Activated naive CD8-positive, alpha-beta T cell treated with anti-CD3 and anti-CD28 coated beads, Interleukin-2, amount 50 U/mL, for 24 hours (primary cell): ENCODE results near the gene PDX1.

Experiments
- ATAC-seq: fragments of 150-1000 bp; cut with Tn5 transposase; one replicate; pipeline ENCODE4 v1.10.0; 2021
- DNase-seq: peaks from one replicate; pipeline ENCODE4 v3.0.0; 2021
- H3K27ac Mint-ChIP-seq: one replicate; pipeline ENCODE4 v1.8.0; 2021; ENCODE audit warnings: mild to moderate bottlenecking, mixed read lengths
- H3K27me3 Mint-ChIP-seq: one replicate; pipeline ENCODE4 v1.8.0; 2021; ENCODE audit warnings: mixed read lengths
- H3K36me3 Mint-ChIP-seq: one replicate; pipeline ENCODE4 v1.8.0; 2021; ENCODE audit warnings: low read depth, mixed read lengths
- H3K4me1 Mint-ChIP-seq: one replicate; pipeline ENCODE4 v1.8.0; 2021; ENCODE audit warnings: mixed read lengths
- H3K4me3 Mint-ChIP-seq: one replicate; pipeline ENCODE4 v1.8.0; 2021; ENCODE audit warnings: mild to moderate bottlenecking, moderate library complexity, mixed read lengths
- H3K9me3 Mint-ChIP-seq: one replicate; pipeline ENCODE4 v1.8.0; 2021; ENCODE audit warnings: mixed read lengths

PDX1 gene

DNA sequence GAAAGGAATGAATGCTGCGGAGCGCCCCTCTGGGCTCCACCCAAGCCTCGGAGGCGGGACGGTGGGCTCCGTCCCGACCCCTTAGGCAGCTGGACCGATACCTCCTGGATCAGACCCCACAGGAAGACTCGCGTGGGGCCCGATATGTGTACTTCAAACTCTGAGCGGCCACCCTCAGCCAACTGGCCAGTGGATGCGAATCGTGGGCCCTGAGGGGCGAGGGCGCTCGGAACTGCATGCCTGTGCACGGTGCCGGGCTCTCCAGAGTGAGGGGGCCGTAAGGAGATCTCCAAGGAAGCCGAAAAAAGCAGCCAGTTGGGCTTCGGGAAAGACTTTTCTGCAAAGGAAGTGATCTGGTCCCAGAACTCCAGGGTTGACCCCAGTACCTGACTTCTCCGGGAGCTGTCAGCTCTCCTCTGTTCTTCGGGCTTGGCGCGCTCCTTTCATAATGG lies 8.6 kb downstream of the PDX1 start:
- Mint-ChIP-seq H3K4me1 (peaks cover 21% of the 10 kb centered on the region), H3K9me3 (no peaks in the 10 kb centered on the region), H3K4me3 (no peak overlapping the region), H3K27me3 (peaks cover 82% of the 10 kb centered on the region), H3K27ac (no peak overlapping the region), H3K36me3 (peaks cover 2% of the 10 kb centered on the region)
- no peak for DNase-seq
- no peak for ATAC-seq

- ATAC-seq (no peak), DNase-seq (no peak)
- H3K27me3 Mint-ChIP-seq = peaks cover 81% of the 10 kb centered on the region
- H3K36me3 Mint-ChIP-seq = peaks cover 2% of the 10 kb centered on the region
- no peaks in the 10 kb centered on the region for H3K9me3 Mint-ChIP-seq
- peaks cover 19% of the 10 kb centered on the region for H3K4me1 Mint-ChIP-seq
- H3K4me3 Mint-ChIP-seq = no peak overlapping the region
- no peak overlapping the region for H3K27ac Mint-ChIP-seq
Observed at GRCh38 chr13:27928805-27929753, 9.3 kb downstream of the PDX1 start.

DNA sequence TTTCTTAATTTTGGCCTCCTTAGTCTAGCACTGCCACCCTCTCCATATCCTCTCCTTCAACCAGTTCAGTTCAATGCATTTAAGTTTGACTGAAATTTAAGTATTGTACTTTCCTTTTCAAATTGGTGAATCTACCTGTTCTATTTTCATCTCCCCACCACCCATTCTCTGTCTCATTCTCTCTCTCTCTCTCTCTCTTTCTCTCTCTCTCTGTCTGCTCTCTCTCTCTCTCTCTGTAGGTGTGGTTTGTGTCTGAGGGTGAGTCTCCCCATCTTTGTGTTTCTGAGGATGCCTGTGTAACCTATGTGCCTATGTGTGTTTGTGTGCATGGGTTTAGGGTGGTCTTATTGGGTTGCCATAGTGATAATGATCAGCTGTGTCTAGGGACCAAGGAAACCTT lies 10.1 kb downstream of the PDX1 start:
- Mint-ChIP-seq H3K9me3 (no peaks in the 10 kb centered on the region), H3K36me3 (peaks cover 2% of the 10 kb centered on the region), H3K27ac (no peak overlapping the region), H3K27me3 (peaks cover 77% of the 10 kb centered on the region), H3K4me1 (peaks cover 17% of the 10 kb centered on the region), H3K4me3 (no peak overlapping the region)
- DNase-seq (no peak), ATAC-seq (no peak)

- no peak for ATAC-seq
- Mint-ChIP-seq H3K4me1 (peaks cover 2% of the 10 kb centered on the region), H3K4me3 (no peak overlapping the region), H3K27ac (no peak overlapping the region), H3K9me3 (no peaks in the 10 kb centered on the region), H3K27me3 (peaks cover 45% of the 10 kb centered on the region), H3K36me3 (no peaks in the 10 kb centered on the region)
- no peak for DNase-seq
Observed at GRCh38 chr13:27933118-27933517, 13.3 kb downstream of the PDX1 start.

DNA sequence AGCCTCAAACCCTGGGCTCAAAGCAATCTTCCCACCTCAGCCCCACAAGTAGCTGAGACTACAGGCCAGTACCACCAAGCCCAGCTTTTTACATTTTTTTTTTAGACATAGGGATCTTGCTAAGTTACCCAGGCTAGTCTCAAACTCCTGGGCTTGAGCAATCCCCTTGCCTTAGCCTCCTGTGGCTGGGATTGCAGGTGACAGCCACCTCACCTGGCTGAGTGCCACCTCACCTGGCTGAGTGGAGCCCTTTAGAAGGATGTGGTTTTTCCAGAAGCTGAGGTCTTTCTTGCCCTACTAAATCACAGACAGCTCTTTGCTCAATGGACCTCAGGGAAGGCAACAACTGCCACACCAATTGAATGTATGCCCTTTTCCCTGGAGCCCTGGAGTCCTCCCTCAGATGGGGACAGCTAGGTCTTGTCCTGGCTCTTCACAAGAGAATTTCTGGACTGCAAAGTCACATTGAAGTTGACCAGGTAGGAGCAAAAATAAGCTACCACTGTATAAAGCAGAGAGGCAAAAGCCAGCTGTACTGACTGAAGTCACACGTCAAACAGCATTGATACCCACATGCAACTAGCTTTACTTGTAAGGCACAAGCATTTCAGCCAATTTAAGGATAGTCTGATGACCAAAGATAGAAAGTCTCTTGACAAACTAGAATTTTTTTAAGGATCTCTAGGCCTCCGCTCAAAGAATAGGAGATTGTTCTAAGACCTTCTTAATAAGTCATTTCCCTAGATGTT lies 14.0 kb downstream of the PDX1 start:
- DNase-seq (no peak), ATAC-seq (no peak)
- Mint-ChIP-seq H3K4me3 (no peak overlapping the region), H3K36me3 (no peaks in the 10 kb centered on the region), H3K9me3 (no peaks in the 10 kb centered on the region), H3K27ac (no peak overlapping the region), H3K4me1 (no peaks in the 10 kb centered on the region), H3K27me3 (peaks cover 38% of the 10 kb centered on the region)

DNA sequence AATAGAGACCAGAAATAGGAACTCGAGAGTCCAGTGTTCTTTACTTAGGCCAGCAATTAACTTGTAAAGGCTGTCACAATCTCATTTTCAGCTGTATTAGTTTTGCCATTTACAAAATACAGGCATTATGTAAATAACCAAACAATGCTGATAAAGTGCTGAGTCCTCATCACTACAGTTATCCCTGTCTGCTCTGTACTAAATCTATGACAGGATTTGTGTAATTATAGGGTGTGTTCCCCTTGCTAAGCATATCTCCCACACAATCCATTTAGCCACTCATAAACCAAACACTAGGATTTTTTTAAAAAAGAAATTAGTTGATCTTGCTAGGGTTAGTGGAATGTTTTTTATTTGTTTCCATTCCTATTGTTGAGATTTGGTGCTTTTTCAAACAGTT lies 23.2 kb downstream of the PDX1 start:
- Mint-ChIP-seq H3K27ac (no peak overlapping the region), H3K9me3 (peaks cover 9% of the 10 kb centered on the region), H3K4me3 (no peak overlapping the region), H3K36me3 (no peaks in the 10 kb centered on the region), H3K4me1 (no peaks in the 10 kb centered on the region), H3K27me3 (peaks cover 22% of the 10 kb centered on the region)
- ATAC-seq (no peak), DNase-seq (no peak)

- peaks cover 68% of the 10 kb centered on the region for H3K27me3 Mint-ChIP-seq
- DNase-seq (no peak), ATAC-seq (no peak)
- H3K4me1 Mint-ChIP-seq = peaks cover 17% of the 10 kb centered on the region
- peak overlapping the region; percentile 48 for H3K4me3 Mint-ChIP-seq
- no peak overlapping the region for H3K27ac Mint-ChIP-seq
- no peaks in the 10 kb centered on the region for H3K36me3 Mint-ChIP-seq
- H3K9me3 Mint-ChIP-seq = peaks cover 4% of the 10 kb centered on the region
Observed at GRCh38 chr13:27952876-27953675, 33.3 kb downstream of the PDX1 start.

GRCh38 chr13:27953676-27954405 lies 34.0 kb downstream of the PDX1 start:
- Mint-ChIP-seq H3K27ac (no peak overlapping the region), H3K27me3 (peaks cover 70% of the 10 kb centered on the region)
- DNase-seq = peak; percentile 82

DNA sequence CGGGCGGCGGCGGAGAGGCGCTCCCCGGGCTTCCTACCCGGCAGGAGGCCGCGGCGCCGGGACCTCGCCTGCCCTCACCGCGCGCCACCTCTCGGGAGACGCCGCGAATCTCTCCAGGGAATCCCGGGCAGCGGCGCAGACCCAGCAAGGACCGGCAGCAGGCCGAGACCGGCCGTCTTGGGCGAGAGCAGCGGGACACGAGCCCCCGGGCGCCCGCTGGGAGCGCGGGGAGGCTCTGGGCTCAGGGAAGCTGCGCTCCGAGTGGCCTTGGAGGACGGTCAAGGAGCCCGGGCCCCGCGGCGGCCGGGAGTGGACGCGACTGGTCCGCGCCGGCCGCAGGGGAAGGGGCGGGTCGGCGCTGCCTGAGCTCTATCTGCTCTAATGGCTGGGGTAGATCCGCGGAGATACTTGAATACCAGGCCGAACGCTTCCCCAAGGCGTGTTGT lies 34.6 kb downstream of the PDX1 start:
- peaks cover 17% of the 10 kb centered on the region for H3K4me1 Mint-ChIP-seq
- H3K27ac Mint-ChIP-seq = no peak overlapping the region
- no peaks in the 10 kb centered on the region for H3K36me3 Mint-ChIP-seq

More at GRCh38 chr13:27953676-27954405, 34.0 kb downstream of the PDX1 start:
- Mint-ChIP-seq H3K4me3 (peak overlapping the region; percentile 65), H3K9me3 (peaks cover 4% of the 10 kb centered on the region), H3K4me1 (peaks cover 17% of the 10 kb centered on the region), H3K36me3 (no peaks in the 10 kb centered on the region)
- ATAC-seq = peak; percentile 93

GRCh38 chr13:27955014-27955591 lies 35.3 kb downstream of the PDX1 start:
- Mint-ChIP-seq H3K27me3 (peaks cover 73% of the 10 kb centered on the region), H3K9me3 (peaks cover under 1% of the 10 kb centered on the region), H3K4me3 (no peak overlapping the region), H3K27ac (no peak overlapping the region), H3K36me3 (no peaks in the 10 kb centered on the region), H3K4me1 (peaks cover 18% of the 10 kb centered on the region)
- no peak for DNase-seq
- no peak for ATAC-seq

More for the DNA sequence above, 34.6 kb downstream of the PDX1 start:
- Mint-ChIP-seq H3K27me3 (peaks cover 71% of the 10 kb centered on the region), H3K9me3 (peaks cover 4% of the 10 kb centered on the region), H3K4me3 (peak overlapping the region; percentile 65)
- ATAC-seq (peak; percentile 31), DNase-seq (no peak)

DNA sequence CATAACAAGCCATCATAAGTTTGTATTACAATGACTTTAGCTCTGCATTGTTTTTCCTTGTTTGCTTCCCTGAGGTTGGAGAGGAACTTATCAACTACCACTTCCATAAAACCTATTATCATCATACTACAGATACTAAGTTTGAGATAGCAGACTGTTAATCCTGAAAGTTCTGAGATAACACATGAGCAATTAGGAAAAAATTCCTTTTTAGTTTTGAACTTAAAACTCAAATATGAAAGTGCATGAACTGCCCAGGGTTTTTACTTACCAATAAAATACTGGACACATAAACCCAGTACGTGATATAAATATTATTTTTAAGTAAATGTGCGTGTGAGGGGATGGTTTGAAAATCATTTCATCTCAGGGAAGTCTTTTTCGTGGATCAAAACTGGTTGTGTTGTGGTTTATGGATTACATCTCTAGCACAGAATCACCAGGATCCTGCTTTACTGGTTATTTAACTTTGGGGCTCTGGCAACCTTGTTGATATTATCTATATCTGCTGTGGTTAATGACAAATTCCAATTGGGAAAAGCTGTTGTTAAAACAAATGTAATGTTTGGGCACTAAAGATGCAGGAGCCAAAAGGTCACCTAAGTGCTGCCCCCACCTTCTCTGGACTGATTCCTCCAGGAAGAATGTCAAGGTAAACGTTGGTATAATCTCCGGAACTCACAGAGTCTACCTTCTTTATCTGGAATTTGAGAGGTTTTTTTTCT lies 36.9 kb downstream of the PDX1 start:
- Mint-ChIP-seq H3K9me3 (no peaks in the 10 kb centered on the region), H3K4me1 (peaks cover 23% of the 10 kb centered on the region), H3K27ac (no peak overlapping the region), H3K36me3 (no peaks in the 10 kb centered on the region), H3K4me3 (no peak overlapping the region), H3K27me3 (peaks cover 78% of the 10 kb centered on the region)
- no peak for ATAC-seq
- no peak for DNase-seq

DNA sequence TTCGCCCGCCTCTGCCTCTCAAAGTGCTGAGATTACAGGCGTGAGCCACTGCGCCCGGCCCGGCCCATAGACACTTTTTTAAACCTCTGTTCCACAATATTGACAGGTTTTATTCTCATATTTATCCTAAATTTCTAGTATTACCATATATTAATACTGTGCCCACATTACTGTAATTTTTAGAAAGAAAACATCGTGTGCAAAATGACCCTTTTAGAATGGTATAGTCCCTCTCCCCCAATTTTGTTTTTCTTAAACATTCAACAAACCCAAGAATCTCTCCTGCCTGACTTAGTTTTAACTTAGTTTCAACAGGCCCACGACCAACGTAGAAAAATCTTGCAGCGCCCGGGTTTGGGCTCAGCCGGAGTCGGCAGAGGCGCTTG lies 40.2 kb downstream of the PDX1 start:
- no peak for ATAC-seq
- Mint-ChIP-seq H3K36me3 (no peaks in the 10 kb centered on the region), H3K4me3 (peak overlapping the region; percentile 21), H3K27me3 (peaks cover 82% of the 10 kb centered on the region), H3K27ac (no peak overlapping the region), H3K4me1 (peaks cover 8% of the 10 kb centered on the region), H3K9me3 (no peaks in the 10 kb centered on the region)
- DNase-seq = no peak
